Astrocyte of the cerebellum (primary cell): ENCODE measurements around the gene NAA10.

Experiments used
- DNase-seq: peaks from one replicate; pipeline ENCODE4 v3.0.0-alpha.2; 2011; ENCODE audit warnings: low read depth
- H3K4me3 ChIP-seq: 2 replicates; pipeline ENCODE4 v1.5.1; 2011; ENCODE audit warnings: mild to moderate bottlenecking, low read depth, low read length, moderate library complexity
- in situ Hi-C: cut with HindIII; loops from 2 replicates; pipeline ENCODE4 v1.10.0; 2017; ENCODE audit warnings: low sequenced_read_pairs
- TF ChIP-seq, protein P1 (sequence below): IDR thresholded peaks from 2 replicates; pipeline ENCODE4 v1.5.1; 2012; ENCODE audit warnings: low read length, low read depth, moderate library complexity, mild to moderate bottlenecking; ENCODE audit errors: missing control alignments

Gene NAA10

DNA sequence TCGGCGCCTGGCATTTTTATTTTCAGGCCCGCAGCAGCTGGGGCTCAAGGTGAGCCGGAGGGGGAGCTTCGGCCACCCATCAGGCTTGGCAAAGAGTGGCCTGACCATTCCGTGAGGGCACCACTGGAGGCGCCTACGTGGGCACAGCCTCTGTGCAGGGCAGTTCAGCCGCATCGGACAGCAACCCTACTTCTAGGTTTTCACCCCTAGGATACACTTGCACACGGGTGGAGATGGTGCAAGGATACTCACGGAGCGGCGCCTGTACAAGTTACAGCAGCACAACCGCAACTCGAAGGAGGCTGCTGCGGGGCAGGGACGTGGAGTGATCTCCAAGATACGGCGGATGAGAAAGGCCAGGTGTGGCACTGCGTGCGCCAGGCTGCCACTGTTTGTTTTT, 25.9 kb upstream of the NAA10 start:
- in situ Hi-C loops = no loop called here
- no peak for DNase-seq
- TF ChIP-seq, protein P1, sequence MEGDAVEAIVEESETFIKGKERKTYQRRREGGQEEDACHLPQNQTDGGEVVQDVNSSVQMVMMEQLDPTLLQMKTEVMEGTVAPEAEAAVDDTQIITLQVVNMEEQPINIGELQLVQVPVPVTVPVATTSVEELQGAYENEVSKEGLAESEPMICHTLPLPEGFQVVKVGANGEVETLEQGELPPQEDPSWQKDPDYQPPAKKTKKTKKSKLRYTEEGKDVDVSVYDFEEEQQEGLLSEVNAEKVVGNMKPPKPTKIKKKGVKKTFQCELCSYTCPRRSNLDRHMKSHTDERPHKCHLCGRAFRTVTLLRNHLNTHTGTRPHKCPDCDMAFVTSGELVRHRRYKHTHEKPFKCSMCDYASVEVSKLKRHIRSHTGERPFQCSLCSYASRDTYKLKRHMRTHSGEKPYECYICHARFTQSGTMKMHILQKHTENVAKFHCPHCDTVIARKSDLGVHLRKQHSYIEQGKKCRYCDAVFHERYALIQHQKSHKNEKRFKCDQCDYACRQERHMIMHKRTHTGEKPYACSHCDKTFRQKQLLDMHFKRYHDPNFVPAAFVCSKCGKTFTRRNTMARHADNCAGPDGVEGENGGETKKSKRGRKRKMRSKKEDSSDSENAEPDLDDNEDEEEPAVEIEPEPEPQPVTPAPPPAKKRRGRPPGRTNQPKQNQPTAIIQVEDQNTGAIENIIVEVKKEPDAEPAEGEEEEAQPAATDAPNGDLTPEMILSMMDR = no peak
- H3K4me3 ChIP-seq = no peak overlapping the region

DNA sequence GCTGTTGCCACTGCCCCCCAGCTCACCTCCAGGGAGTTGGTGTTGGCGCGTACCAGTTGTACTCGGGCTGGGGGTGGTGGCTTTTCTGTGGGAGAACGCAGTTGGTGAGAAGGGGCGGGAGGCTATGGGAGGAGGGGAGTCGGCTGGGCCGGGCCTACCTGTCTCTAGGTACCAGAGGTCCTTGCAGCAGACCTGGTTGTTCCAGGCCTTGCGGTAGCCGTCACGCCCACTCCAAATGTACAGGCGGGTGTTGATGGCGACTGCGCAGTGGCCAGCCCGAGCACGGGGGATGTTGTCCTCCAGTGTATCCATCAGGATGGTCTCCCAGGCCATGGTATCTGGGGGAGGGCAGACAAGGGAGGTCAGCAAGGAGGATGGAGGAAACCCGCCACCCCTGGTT, 25.2 kb upstream of the NAA10 start:
- TF ChIP-seq, protein P1 = no peak
- H3K4me3 ChIP-seq = no peak overlapping the region
- DNase-seq = no peak
- in situ Hi-C loops = no loop called here

DNA sequence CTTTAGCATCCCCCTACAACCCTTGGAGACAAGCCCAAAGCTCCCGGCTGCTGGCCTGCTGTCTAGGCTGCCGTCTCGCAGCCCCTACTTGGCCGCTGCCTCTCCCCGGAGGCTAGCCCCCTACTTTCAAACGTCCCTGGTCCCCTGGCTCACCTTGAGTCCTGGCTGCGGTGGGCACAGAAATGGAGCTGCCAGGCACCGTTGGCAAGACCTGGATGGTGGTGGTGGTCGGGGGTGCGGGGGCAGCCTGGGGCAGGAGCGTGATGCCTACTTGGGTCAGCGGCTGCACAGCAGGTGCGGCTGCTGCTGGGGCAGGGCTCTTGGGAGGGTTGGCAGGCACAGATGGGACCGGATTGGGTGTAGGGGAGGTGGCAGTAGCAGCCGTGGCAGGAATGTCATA, 24.8 kb upstream of the NAA10 start:
- H3K4me3 ChIP-seq = no peak overlapping the region
- TF ChIP-seq, protein P1 = no peak
- in situ Hi-C loops = no loop called here
- DNase-seq = no peak

DNA sequence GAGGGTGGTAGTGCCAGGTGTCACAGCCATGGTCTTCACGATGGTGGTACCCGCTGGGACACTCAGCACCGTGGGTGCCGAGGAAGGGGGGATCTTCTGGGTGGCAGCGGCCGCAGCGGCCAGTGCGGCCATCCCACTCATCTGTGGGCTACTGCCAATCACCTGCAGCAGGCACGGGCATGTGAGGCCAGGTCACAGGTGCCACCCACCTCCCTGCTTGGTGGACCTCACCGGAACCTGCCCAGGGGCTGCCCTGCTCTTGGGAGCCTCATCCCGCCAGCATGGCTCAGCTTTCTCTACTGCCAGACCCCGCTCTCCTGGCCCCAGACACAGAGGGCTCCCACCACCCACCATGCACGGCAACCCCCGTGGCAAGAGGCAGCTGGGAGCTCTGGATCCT, 23.8 kb upstream of the NAA10 start:
- H3K4me3 ChIP-seq = no peak overlapping the region
- DNase-seq = no peak
- in situ Hi-C loops = no loop called here
- TF ChIP-seq, protein P1 = no peak

DNA sequence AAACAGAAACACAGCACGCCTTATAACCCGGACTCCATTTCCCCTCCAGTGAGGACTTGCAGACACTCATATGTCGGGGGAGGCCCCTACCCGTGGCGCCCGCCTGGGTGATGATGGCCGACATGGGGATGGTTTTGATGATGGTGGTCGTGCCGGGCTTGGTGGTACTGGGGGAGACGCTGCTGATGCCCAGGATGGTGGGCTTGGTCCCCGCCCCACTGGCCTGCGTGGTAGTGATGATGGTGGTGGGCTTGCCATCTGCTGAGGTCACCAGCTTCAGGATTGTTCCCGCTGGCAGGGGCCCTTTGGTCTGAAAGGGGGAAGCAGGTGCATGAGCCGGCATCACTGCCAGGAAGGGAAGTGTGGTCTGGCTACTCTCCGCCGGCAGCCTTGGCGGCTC, 22.4 kb upstream of the NAA10 start:
- no peak overlapping the region for H3K4me3 ChIP-seq
- in situ Hi-C loops = no loop called here
- TF ChIP-seq, protein P1 = no peak
- DNase-seq = no peak

DNA sequence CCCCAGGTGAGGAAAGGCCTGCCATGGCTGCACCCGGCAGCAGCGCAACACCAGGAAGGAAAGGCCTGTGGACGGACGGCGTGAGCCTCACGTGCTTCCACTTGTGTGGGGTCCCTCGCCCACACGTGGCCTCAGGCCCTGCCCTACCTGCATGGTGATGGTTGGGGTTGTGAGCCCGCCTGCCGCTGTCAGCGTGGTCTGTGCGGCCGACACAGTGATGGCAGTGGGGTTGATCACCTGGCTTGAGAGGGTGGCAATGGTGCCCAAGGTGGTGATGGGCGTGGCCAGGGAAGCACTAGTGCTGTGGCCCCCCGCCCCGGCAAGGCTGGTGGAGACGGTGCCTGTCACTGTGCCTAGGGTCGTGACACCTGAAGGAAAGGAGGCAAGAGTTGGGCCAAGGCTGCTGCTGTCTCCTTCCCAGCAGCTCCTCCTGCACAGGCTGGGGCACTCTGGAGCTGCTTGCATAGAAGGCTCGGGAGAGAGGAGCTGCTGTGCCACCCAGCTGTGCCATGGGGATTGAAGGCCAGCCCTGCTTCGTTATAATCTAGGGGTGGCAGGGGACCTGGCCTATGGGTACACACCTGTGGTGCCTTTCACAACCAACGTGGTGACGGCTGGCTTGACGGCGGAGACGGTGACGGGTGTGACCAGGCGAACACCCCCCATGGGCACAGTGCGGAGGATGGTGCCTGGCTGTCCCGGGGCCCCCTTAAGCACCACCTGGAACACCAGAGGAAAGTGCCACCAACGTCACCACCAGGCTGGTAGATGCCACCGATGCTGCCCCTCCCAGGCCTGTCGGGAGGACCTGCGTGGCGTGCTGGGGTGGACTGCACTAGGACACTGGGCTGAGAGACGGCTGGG, 21.4 kb upstream of the NAA10 start:
- TF ChIP-seq, protein P1 = no peak

More for the DNA sequence above, 21.4 kb upstream of the NAA10 start:
- no peak for DNase-seq
- in situ Hi-C loops = no loop called here
- H3K4me3 ChIP-seq = no peak overlapping the region
